ENCODE data around the gene C14orf119.
"Not testable (repeated sequence)": the region's sequence is repeated elsewhere in the genome, so short reads cannot be mapped to it uniquely, and the experiment has no call there.

The C14orf119 gene

GRCh38 chr14:23091294-23092225 is 3.7 kb upstream of the C14orf119 start:
- DNase-seq = no peak

GRCh38 chr14:23093104-23093503 is 2.2 kb upstream of the C14orf119 start:
- no peak for DNase-seq

GRCh38 chr14:23093526-23093925 is 1.8 kb upstream of the C14orf119 start:
- no peak for DNase-seq

GRCh38 chr14:23093991-23094665 is 1.2 kb upstream of the C14orf119 start:
- no peak for DNase-seq

- DNase-seq = no peak
Observed at GRCh38 chr14:23094666-23095195, 574 bp upstream of the C14orf119 start, which contains the start of gene ACIN1. TSS of gene ACIN1 (minus strand) at chr14:23095136. CDS start at chr14:23095112, 24 bp downstream.

GRCh38 chr14:23097786-23098185 is 2.5 kb downstream of the C14orf119 start:
- DNase-seq = no peak

- DNase-seq = no peak
Observed at GRCh38 chr14:23099212-23099861, 4.0 kb downstream of the C14orf119 start.

- no peak for DNase-seq
Observed at GRCh38 chr14:23101213-23101970, 6.1 kb downstream of the C14orf119 start.

GRCh38 chr14:23101986-23102625 is 6.8 kb downstream of the C14orf119 start:
- DNase-seq = no peak

GRCh38 chr14:23102801-23103200 is 7.5 kb downstream of the C14orf119 start:
- DNase-seq = no peak

- no peak for DNase-seq
Observed at GRCh38 chr14:23103581-23103980, 8.3 kb downstream of the C14orf119 start.

GRCh38 chr14:23104070-23104590 is 8.8 kb downstream of the C14orf119 start:
- DNase-seq = no peak

GRCh38 chr14:23104591-23105347 is 9.5 kb downstream of the C14orf119 start, which contains the start of gene CIROP:
TSS of gene CIROP (minus strand) at chr14:23104989. CDS start at chr14:23104920, 69 bp downstream.
- no peak for DNase-seq

- DNase-seq = no peak
Observed at GRCh38 chr14:23105348-23105824, 10.1 kb downstream of the C14orf119 start.

GRCh38 chr14:23106747-23107045 is 11.4 kb downstream of the C14orf119 start:
- no peak for DNase-seq

- DNase-seq = not testable (repeated sequence)
Observed at GRCh38 chr14:23107620-23108019, 12.3 kb downstream of the C14orf119 start.

- not testable (repeated sequence) for DNase-seq
Observed at GRCh38 chr14:23108169-23108568, 12.9 kb downstream of the C14orf119 start.

GRCh38 chr14:23109769-23110168 is 14.5 kb downstream of the C14orf119 start:
- no peak for DNase-seq

- no peak for DNase-seq
Observed at GRCh38 chr14:23110579-23111365, 15.5 kb downstream of the C14orf119 start.

Measured in NCI-H1694 treated with DMSO at 0.1 percent for 48 hours (cell line).